IMR-90 (cell line): Measurements from ENCODE around the gene STX2. TPM values are rescaled to one million over a fixed set of nuclear protein-coding genes. Genes with fewer than 3 reads are reported as not detected.

Source experiments
- ATAC-seq: fragments of 200-7000 bp; cut with Tn5 transposase; 2 replicates; pipeline ENCODE4 v1.9.1; 2020; ENCODE audit warnings: low read depth, mild to moderate bottlenecking, moderate library complexity
- BruUV-seq: library from RNA; stranded (reverse); fragments of 400-500 nt; replicated peaks from 2 replicates; lab custom pipeline; 2021; lab: Mats Ljungman, UMichigan
- CTCF ChIA-PET: fragments of 300-600 bp; formaldehyde crosslinking; extraction: SDS; loops from one replicate; lab custom pipeline; 2021; ENCODE audit warnings: antibody characterized with exemption; lab: Yijun Ruan, JAX
- POLR2A ChIA-PET: fragments of 300-600 bp; sonication (Branson Sonifier 250); formaldehyde crosslinking; loops from one replicate; lab custom pipeline; 2022; ENCODE audit warnings: antibody characterized with exemption; ENCODE audit not compliant: unreplicated experiment; lab: Charles Lee
- DNase-seq: peaks from one replicate; pipeline ENCODE4 v3.0.0; 2013
- H2AFZ ChIP-seq: replicated peaks from 2 replicates; pipeline ENCODE3; 2013; ENCODE audit warnings: low read length, mild to moderate bottlenecking; ENCODE audit not compliant: poor library complexity
- H2AK5ac ChIP-seq: 2 replicates; pipeline ENCODE4 v1.6.1; 2013; ENCODE audit warnings: low read depth, low read length, inconsistent platforms
- H2AK9ac ChIP-seq: replicated peaks from 2 replicates; pipeline ENCODE3; 2013; ENCODE audit warnings: mild to moderate bottlenecking, low read depth, low read length, moderate library complexity; ENCODE audit not compliant: poor library complexity
- H2BK120ac ChIP-seq: 2 replicates; pipeline ENCODE4 v1.6.1; 2013; ENCODE audit warnings: low read depth, low read length, inconsistent platforms
- H2BK15ac ChIP-seq: 3 replicates; pipeline ENCODE4 v1.6.1; 2013; ENCODE audit warnings: low read depth, low read length, inconsistent platforms
- H2BK20ac ChIP-seq: 2 replicates; pipeline ENCODE4 v1.6.1; 2013; ENCODE audit warnings: low read depth, mild to moderate bottlenecking, inconsistent platforms, low read length, moderate library complexity
- H2BK5ac ChIP-seq: 2 replicates; pipeline ENCODE4 v1.6.1; 2013; ENCODE audit warnings: mild to moderate bottlenecking, low read depth, low read length, inconsistent platforms; ENCODE audit not compliant: poor library complexity, severe bottlenecking
- H3K14ac ChIP-seq: replicated peaks from 2 replicates; pipeline ENCODE4 v1.6.1; 2013; ENCODE audit warnings: low read depth, low read length, inconsistent platforms
- H3K18ac ChIP-seq: 2 replicates; pipeline ENCODE4 v1.6.1; 2013; ENCODE audit warnings: low read depth, low read length, control low read depth
- H3K23ac ChIP-seq: 2 replicates; pipeline ENCODE4 v1.6.1; 2013; ENCODE audit warnings: low read depth, low read length, inconsistent platforms
- H3K27ac ChIP-seq: 2 replicates; pipeline ENCODE4 v1.5.1; 2013; ENCODE audit warnings: mild to moderate bottlenecking, control low read depth, low read length; ENCODE audit not compliant: insufficient read depth
- H3K27me3 ChIP-seq: 2 replicates; pipeline ENCODE4 v1.6.1; 2013; ENCODE audit warnings: low read length; ENCODE audit not compliant: control insufficient read depth, insufficient read depth
- H3K36me3 ChIP-seq: 2 replicates; pipeline ENCODE4 v1.6.1; 2013; ENCODE audit warnings: low read length, mixed read lengths; ENCODE audit not compliant: control insufficient read depth, insufficient read depth
- H3K4ac ChIP-seq: 2 replicates; pipeline ENCODE4 v1.6.1; 2013; ENCODE audit warnings: low read depth, low read length, inconsistent platforms
- H3K4me1 ChIP-seq: 2 replicates; pipeline ENCODE4 v1.6.1; 2013; ENCODE audit warnings: low read length, mixed read lengths; ENCODE audit not compliant: control insufficient read depth, insufficient read depth
- H3K4me2 ChIP-seq: 2 replicates; pipeline ENCODE4 v1.6.1; 2013; ENCODE audit warnings: low read depth, mild to moderate bottlenecking, control low read depth, low read length, moderate library complexity
- H3K4me3 ChIP-seq: 2 replicates; pipeline ENCODE4 v1.5.1; 2013; ENCODE audit warnings: low read depth, mild to moderate bottlenecking, control low read depth, low read length, moderate library complexity; ENCODE audit not compliant: insufficient read depth
- H3K56ac ChIP-seq: 2 replicates; pipeline ENCODE4 v1.6.1; 2013; ENCODE audit warnings: low read length, inconsistent platforms; ENCODE audit not compliant: insufficient read depth; ENCODE audit errors: extremely low read depth
- H3K79me1 ChIP-seq, 2 experiments: 2 replicates each; pipeline ENCODE4 v1.6.1; 2013; ENCODE audit warnings: low read length in 2 of 2, inconsistent platforms in 1 of 2, low read depth in 1 of 2
- H3K9ac ChIP-seq: 2 replicates; pipeline ENCODE4 v1.6.1; 2013; ENCODE audit warnings: low read depth, low read length, control low read depth
- H3K9me1 ChIP-seq: 2 replicates; pipeline ENCODE4 v1.6.1; 2013; ENCODE audit warnings: low read length, inconsistent platforms; ENCODE audit not compliant: insufficient read depth
- H3K9me3 ChIP-seq: 2 replicates; pipeline ENCODE4 v1.6.1; 2013; ENCODE audit warnings: low read length; ENCODE audit not compliant: control insufficient read depth, insufficient read depth
- H4K20me1 ChIP-seq: 2 replicates; pipeline ENCODE4 v1.6.1; 2013; ENCODE audit warnings: low read length, inconsistent platforms; ENCODE audit not compliant: insufficient read depth
- H4K5ac ChIP-seq: 2 replicates; pipeline ENCODE4 v1.6.1; 2013; ENCODE audit warnings: mild to moderate bottlenecking, low read depth, low read length, control low read depth
- H4K8ac ChIP-seq, 2 experiments: 2 replicates each; pipeline ENCODE4 v1.6.1; 2013; ENCODE audit warnings: low read depth in 2 of 2, low read length in 2 of 2, control low read depth in 1 of 2, inconsistent platforms in 1 of 2
- H4K91ac ChIP-seq: 2 replicates; pipeline ENCODE4 v1.6.1; 2013; ENCODE audit warnings: low read depth, low read length, inconsistent platforms; ENCODE audit not compliant: insufficient read depth
- RCOR1 ChIP-seq: IDR thresholded peaks from 2 replicates; pipeline ENCODE4 v1.6.1; 2012; ENCODE audit warnings: mild to moderate bottlenecking, low read length, improper control_type of control experiment; ENCODE audit not compliant: insufficient replicate concordance
- dilution Hi-C: fragments of 300-500 bp; cut with HindIII; formaldehyde crosslinking; loops from one replicate; pipeline ENCODE4 v1.14.3; 2018; ENCODE audit warnings: low sequenced_read_pairs; ENCODE audit not compliant: unreplicated experiment
- in situ Hi-C: fragments of 300-500 bp; cut with MboI; formaldehyde crosslinking; loops from 3 replicates; pipeline ENCODE4 v1.14.3; 2019; ENCODE audit warnings: low sequenced_read_pairs, inconsistent platforms, mixed read lengths
- intact Hi-C: fragments of 100-400 bp; cut with micrococcal nuclease; formaldehyde crosslinking; loops from 2 replicates; pipeline ENCODE4 v1.10.0; 2022
- polyA plus RNA-seq, 3 experiments: library from polyadenylated mRNA; depleted of rRNA; stranded (reverse); fragments of >200 nt; gene quantifications; 2 replicates each; pipeline ENCODE4 v1.2.3, GENCODE V29; 2012; ENCODE audit warnings: low replicate concordance in 1 of 3
- total RNA-seq: library from RNA; depleted of rRNA; stranded (reverse); fragments of >200 nt; gene quantifications from 2 replicates; pipeline ENCODE4 v1.2.3, GENCODE V29; 2012

Gene STX2
- total and polyA plus RNA-seq, 2 of the 4 experiments (the other 2 are of a cell fraction) = 26.9 to 32.5 TPM

- Histone ChIP-seq H3K27ac (no peak overlapping the region), H4K8ac (no peak overlapping the region), H3K9me1 (no peaks in the 10 kb centered on the region), H2AFZ (no peak overlapping the region), H3K79me1 (no peaks in the 10 kb centered on the region), H4K91ac (no peak overlapping the region), H4K5ac (no peak overlapping the region), H2BK20ac (no peak overlapping the region), H3K9ac (no peak overlapping the region), H2BK15ac (no peak overlapping the region), H2AK5ac (no peak overlapping the region), H3K14ac (no peak overlapping the region), H3K36me3 (no peaks in the 10 kb centered on the region), H3K9me3 (no peaks in the 10 kb centered on the region), H2AK9ac (no peak overlapping the region), H3K18ac (no peak overlapping the region), H3K4ac (no peak overlapping the region), H3K27me3 (no peaks in the 10 kb centered on the region), H3K23ac (no peak overlapping the region), H3K4me3 (no peak overlapping the region), H2BK5ac (no peak overlapping the region), H3K4me1 (no peaks in the 10 kb centered on the region; the same call in 1 of the 2 replicates), H3K4me2 (no peak overlapping the region), H4K20me1 (no peaks in the 10 kb centered on the region), H3K56ac (no peak overlapping the region), H2BK120ac (no peak overlapping the region)
- POLR2A ChIA-PET = no interaction called here
- ATAC-seq (0 out of 2 replicates have a peak, but pooled peaks have one; percentile 42), DNase-seq (no peak)
- CTCF ChIA-PET = interaction anchor here (0.8 kb wide), 1 partner anchor 24 kb away, joined by 3 read pairs; no protein-coding TSS in a partner anchor
- dilution Hi-C loops (no loop called here), in situ Hi-C loops (no loop called here), intact Hi-C loops (no loop called here)
- no TSS peak for BruUV-seq
- no peak for TF ChIP-seq RCOR1
Measured at GRCh38 chr12:130846369-130846768, 7.3 kb upstream of the STX2 start.
